Measurements from ENCODE around the gene CACUL1.
A peak's percentile ranks its signal among the peaks of the same experiment; 100 is the strongest.

CACUL1 gene

DNA sequence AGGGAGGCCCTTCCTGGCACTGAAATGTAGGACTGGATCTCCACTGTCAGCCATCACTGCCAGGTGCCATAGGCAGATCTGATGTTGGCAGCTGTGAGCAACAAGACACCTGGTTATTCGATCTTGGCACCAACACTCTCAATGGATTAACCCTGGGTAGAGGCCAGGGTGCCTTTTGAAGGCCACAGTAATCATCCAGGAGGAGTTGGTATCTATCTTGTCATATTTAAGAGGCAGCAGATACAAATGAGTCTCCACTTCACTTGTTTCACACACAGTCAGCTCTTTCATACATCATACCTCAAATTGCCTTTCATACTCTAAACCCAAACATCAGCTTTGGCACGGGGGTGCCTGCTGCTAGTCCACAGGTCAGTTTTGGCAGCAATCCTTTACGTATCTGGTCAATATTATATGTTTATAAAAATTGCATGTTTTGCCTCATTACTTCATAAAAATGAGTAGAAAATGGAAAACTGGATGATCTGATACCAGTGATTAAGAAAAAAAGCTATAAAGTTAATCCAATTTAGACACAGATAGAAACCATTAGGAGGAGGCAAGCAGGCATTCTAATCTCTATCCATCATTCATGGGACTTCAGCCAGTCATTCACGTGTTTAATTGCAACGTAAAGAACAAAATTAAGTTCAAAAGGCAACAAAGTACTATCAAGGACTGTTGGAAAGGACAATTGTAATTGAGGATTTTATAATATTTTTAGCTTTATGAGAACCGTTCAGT lies 12.7 kb upstream of the CACUL1 start:
- no peak for TF ChIP-seq POLR2A (IDR thresholded peaks at IDR 0.05; ENCODE audit: low read depth, low read length)
- no peak for TF ChIP-seq POLR2AphosphoS5 (IDR thresholded peaks at IDR 0.05; ENCODE audit: low read depth, low read length)
- no peak for TF ChIP-seq TAF1 (IDR thresholded peaks at IDR 0.05; ENCODE audit: borderline replicate concordance, low read depth, low read length)
- DNase-seq (ENCODE audit: insufficient read length) (no peak), FAIRE-seq (no peak)

DNA sequence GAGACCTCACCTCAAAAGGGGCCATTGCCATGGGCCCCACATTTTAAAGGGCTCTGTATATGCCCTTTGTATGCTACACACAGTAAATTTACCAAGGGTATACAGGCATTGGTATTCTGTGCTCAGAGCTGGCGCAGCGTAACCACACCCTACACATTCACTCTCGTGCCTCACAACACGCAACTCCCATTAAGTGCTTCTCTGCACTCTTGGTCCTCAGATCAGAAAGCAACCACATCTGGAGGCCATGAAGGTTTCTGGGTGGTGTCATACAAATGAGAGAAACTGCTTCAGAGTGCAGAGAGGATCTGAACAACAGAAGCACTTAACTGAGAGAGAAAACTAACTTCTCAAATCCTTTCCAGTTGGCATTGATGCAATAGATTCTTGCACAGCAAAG lies 9.4 kb upstream of the CACUL1 start:
- no peak for DNase-seq (ENCODE audit: insufficient read length)
- TF ChIP-seq POLR2A (IDR thresholded peaks at IDR 0.05; ENCODE audit: low read depth, low read length), result no peak
- no peak for TF ChIP-seq POLR2AphosphoS5 (IDR thresholded peaks at IDR 0.05; ENCODE audit: low read depth, low read length)
- FAIRE-seq, result no peak

DNA sequence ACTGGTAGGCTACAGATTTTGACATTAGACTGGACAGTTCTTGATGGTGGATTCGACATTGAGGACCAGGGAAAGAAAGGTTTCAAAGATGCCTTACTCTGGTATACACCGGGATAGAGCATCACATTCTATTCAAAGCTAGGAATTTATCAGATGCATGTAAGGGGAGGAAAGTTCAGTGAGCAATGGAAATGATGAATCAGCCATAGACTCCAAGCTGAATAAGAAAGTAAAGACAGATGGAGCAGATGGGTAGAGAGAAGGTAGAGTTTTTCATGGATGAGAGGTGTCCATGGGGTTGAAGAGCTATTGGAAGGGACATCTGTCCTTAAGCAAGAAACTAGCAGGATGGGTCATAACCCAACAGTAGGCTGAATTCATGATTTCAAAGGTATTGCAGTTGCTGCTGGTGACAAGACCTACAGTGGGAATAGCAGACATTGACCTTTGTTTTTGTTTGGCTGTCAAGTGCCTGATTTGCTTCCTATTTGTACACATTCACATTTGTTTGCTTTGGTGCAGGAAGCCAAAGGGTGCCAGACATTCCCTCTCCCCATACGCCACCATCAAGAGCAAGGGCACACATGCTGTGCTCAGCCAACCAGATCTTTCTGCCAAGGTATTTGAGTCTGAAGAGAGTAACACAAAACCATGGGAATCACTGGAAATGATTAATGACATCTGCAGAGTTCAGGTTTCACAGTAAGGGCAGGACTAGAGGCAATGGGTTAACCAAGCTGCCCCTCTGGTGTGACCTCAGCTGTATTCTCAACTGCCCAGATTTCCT lies 8.6 kb upstream of the CACUL1 start:
- FAIRE-seq (no peak), DNase-seq (ENCODE audit: insufficient read length) (no peak)
- TF ChIP-seq POLR2A (IDR thresholded peaks at IDR 0.05; ENCODE audit: low read depth, low read length) (no peak), TAF1 (IDR thresholded peaks at IDR 0.05; ENCODE audit: borderline replicate concordance, low read depth, low read length) (no peak), POLR2AphosphoS5 (IDR thresholded peaks at IDR 0.05; ENCODE audit: low read depth, low read length) (no peak)

DNA sequence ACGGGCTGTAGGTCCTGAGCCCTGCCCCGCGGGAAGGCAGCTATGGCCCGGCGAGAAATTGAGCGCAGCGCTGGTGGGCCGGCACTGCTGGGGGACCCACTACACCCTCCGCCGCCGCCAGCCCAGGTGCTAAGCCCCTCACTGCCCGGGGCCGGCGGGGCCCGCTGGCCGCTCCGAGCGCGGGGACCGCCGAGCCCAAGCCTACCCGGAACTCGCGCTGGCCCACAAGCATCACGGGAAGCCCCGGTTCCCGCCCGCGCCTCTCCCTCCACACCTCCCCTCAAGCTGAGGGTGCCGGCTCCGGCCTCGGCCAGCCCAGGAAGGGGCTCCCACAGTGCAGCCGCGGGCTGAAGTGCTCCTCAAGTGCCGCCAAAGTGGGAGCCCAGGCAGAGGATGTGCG lies 5.5 kb upstream of the CACUL1 start:
- no peak for TF ChIP-seq POLR2AphosphoS5 (IDR thresholded peaks at IDR 0.05; ENCODE audit: low read depth, low read length)
- TF ChIP-seq POLR2A (IDR thresholded peaks at IDR 0.05; ENCODE audit: low read depth, low read length), result no peak
- no peak for TF ChIP-seq TAF1 (IDR thresholded peaks at IDR 0.05; ENCODE audit: borderline replicate concordance, low read depth, low read length)
- FAIRE-seq, result no peak
- no peak for DNase-seq (ENCODE audit: insufficient read length)

DNA sequence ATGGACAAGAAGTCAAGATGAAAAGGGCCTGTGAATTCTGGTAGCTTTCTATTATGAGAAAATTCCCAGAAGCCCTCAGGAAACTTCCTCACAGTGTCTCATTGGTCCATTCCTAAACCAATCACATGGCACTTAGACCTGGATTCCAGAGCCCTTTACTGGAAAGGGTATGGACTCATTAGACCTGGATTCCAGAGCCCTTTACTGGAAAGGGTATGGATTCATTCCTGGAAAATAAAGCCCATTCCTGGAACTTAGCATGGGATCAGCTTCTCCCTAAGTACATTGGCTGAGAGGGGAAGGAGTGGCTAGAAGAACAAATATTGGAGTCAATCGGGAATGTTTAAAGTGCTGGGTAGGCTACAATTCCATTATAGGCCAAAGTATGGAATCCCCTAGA lies 3.7 kb upstream of the CACUL1 start:
- FAIRE-seq, result no peak
- DNase-seq (ENCODE audit: insufficient read length), result no peak
- TF ChIP-seq POLR2AphosphoS5 (IDR thresholded peaks at IDR 0.05; ENCODE audit: low read depth, low read length), result no peak
- no peak for TF ChIP-seq TAF1 (IDR thresholded peaks at IDR 0.05; ENCODE audit: borderline replicate concordance, low read depth, low read length)
- no peak for TF ChIP-seq POLR2A (IDR thresholded peaks at IDR 0.05; ENCODE audit: low read depth, low read length)

DNA sequence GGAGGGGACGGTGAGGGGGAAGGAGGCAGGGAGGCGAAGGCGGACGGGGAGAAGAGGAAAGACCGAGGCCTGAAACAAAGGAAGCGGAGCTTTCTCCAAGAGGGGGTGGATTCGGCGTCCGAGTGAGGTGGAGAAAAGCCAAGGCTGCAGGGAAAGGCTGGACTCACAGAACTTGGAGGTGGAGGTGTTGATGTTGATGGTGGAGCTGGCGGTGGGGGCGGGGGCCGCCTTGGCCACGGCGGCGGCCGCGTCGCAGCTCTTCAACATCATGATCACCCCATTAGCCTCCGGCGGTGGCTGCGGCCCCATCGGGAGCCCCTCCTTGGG lies 578 bp downstream of the CACUL1 start:
- FAIRE-seq (peak; percentile 67), DNase-seq (ENCODE audit: insufficient read length) (peak; percentile 28)
- TF ChIP-seq TAF1 (IDR thresholded peaks at IDR 0.05; ENCODE audit: borderline replicate concordance, low read depth, low read length), result no peak
- no peak for TF ChIP-seq POLR2A (IDR thresholded peaks at IDR 0.05; ENCODE audit: low read depth, low read length)
- TF ChIP-seq POLR2AphosphoS5 (IDR thresholded peaks at IDR 0.05; ENCODE audit: low read depth, low read length), result no peak

DNA sequence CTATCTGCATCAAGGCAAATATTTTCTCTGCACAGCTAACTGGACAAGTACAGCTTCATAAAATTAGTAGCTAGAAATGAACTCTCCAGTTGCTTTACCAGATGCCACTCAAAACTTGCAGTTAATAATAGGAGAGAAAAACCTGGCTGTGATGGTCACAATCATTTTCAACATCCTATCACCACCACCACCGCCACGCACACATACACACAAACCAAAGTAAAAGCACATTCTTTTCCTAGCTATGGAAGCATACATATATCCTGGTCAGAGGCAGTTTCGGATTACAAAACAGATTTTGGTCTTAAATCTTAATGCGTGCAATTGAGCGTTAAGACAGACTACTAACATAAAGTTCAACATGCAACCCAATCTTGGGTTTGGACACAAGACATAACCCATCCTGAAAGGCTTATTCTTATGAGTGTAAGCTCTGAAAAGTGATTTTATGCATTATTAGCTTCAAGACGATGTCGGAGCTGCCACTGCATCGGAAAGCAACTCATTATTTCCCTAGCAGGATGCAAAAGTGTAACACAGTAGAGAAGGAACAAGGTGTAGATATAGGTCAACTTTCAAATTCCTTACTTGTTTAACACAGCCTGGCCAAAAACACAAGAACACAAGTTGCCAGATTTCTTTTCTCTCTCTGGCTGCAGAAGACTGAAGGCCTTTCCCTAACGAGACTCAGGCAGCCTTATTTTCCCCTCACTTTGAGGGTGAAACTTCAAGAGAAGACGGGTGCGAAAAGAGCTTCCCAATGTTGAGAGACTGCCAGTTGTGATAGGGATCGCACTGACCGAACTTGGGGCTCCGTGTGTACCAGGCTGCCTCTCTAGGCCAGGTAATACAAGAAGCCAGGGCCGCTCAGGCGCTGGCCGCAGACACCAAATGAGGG lies 1.2 kb downstream of the CACUL1 start:
- peak; percentile 56 for FAIRE-seq
- DNase-seq (ENCODE audit: insufficient read length), result no peak
- TF ChIP-seq TAF1 (IDR thresholded peaks at IDR 0.05; ENCODE audit: borderline replicate concordance, low read depth, low read length) (no peak), POLR2AphosphoS5 (IDR thresholded peaks at IDR 0.05; ENCODE audit: low read depth, low read length) (no peak), POLR2A (IDR thresholded peaks at IDR 0.05; ENCODE audit: low read depth, low read length) (no peak)

DNA sequence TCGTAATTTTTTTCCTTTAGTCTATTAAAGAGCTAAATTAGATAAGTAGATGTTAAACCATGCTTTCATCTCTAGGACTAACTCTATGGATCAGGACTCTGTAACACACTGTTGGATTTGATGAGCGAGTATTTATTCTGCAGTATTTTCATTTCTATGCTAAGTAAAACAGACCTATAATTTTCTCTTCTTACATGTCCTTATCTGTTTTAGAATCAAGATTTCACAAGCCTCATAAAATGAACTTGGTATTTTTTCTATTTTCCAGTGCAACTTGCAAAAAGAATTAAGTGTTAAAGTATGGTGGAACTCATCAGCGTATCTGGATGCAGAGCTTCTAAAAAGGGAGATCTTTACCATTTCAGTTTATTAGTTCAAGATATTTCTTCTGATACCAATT lies 2.4 kb downstream of the CACUL1 start:
- no peak for TF ChIP-seq POLR2A (IDR thresholded peaks at IDR 0.05; ENCODE audit: low read depth, low read length)
- no peak for TF ChIP-seq POLR2AphosphoS5 (IDR thresholded peaks at IDR 0.05; ENCODE audit: low read depth, low read length)
- no peak for TF ChIP-seq TAF1 (IDR thresholded peaks at IDR 0.05; ENCODE audit: borderline replicate concordance, low read depth, low read length)
- DNase-seq (ENCODE audit: insufficient read length), result no peak
- FAIRE-seq, result no peak

DNA sequence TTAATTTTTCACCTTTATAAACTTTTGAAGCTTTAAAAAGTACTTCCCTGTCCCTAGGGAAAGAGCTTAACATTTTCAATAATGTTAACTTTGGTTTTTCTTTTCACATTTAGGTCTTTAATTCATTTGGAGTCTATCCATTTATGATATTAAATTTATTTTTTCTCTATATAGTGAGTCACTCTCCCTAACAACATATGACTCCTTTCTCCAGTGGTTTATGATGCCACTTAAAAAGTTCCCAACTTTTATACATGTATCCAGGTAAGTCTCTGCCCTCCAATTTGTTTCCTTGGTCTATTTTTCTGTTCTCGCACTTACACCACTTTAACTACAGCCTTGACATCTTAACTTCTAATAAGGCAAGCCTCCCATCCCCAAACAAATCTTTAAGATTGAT lies 3.5 kb downstream of the CACUL1 start:
- DNase-seq (ENCODE audit: insufficient read length) (no peak), FAIRE-seq (no peak)
- TF ChIP-seq TAF1 (IDR thresholded peaks at IDR 0.05; ENCODE audit: borderline replicate concordance, low read depth, low read length) (no peak), POLR2AphosphoS5 (IDR thresholded peaks at IDR 0.05; ENCODE audit: low read depth, low read length) (no peak), POLR2A (IDR thresholded peaks at IDR 0.05; ENCODE audit: low read depth, low read length) (no peak)

DNA sequence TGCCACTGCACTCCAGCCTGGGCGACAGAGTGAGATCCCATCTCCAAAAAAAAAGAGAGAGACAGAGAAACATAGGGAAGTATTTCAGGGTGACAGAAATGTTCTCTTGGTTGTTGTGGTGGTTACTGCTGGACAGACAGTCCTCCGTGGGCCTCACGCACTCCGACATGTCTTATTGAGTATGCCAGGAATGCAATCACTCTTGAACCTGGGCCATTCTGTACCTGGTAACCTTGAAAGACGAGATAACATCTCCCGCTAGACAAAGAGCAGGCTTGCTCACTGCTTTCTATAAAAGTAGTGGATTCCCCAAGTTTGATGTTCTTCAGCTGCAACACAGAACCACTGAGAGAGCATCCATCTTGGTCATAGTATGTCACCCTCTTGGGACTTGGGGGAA lies 6.7 kb downstream of the CACUL1 start:
- FAIRE-seq (no peak), DNase-seq (ENCODE audit: insufficient read length) (no peak)
- TF ChIP-seq POLR2AphosphoS5 (IDR thresholded peaks at IDR 0.05; ENCODE audit: low read depth, low read length) (no peak), TAF1 (IDR thresholded peaks at IDR 0.05; ENCODE audit: borderline replicate concordance, low read depth, low read length) (no peak), POLR2A (IDR thresholded peaks at IDR 0.05; ENCODE audit: low read depth, low read length) (no peak)

DNA sequence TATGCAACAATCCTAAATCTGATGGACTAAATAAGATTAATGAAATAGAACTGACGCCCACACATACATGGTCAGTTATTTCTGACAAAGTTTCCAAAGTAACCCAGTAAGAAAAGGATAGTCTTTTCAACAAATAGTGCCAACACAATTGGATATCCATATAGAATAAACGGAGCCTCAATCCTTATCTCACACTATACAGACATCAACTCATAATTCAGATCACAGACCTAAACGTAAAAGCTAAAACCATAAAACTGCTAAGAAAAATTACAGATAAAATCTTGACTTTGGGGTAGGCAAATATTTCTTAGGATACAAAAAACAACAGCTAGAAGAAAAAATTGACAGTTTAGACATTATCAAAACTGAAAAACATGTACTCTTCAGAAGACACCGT lies 8.5 kb downstream of the CACUL1 start:
- DNase-seq (ENCODE audit: insufficient read length) (no peak), FAIRE-seq (no peak)
- no peak for TF ChIP-seq TAF1 (IDR thresholded peaks at IDR 0.05; ENCODE audit: borderline replicate concordance, low read depth, low read length)
- no peak for TF ChIP-seq POLR2AphosphoS5 (IDR thresholded peaks at IDR 0.05; ENCODE audit: low read depth, low read length)
- TF ChIP-seq POLR2A (IDR thresholded peaks at IDR 0.05; ENCODE audit: low read depth, low read length), result no peak

All from GM12892 (cell line).